Fibroblast of peridontal ligament (primary cell): Measurements from ENCODE around the gene AHSP.
"Not testable (repeated sequence)": the region's sequence is repeated elsewhere in the genome, so short reads cannot be mapped to it uniquely, and the experiment has no call there.

Experiments used
- DNase-seq: peaks from one replicate; pipeline ENCODE4 v3.0.0-alpha.2; 2010; ENCODE audit errors: extremely low read depth

AHSP gene, protein sequence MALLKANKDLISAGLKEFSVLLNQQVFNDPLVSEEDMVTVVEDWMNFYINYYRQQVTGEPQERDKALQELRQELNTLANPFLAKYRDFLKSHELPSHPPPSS

DNA sequence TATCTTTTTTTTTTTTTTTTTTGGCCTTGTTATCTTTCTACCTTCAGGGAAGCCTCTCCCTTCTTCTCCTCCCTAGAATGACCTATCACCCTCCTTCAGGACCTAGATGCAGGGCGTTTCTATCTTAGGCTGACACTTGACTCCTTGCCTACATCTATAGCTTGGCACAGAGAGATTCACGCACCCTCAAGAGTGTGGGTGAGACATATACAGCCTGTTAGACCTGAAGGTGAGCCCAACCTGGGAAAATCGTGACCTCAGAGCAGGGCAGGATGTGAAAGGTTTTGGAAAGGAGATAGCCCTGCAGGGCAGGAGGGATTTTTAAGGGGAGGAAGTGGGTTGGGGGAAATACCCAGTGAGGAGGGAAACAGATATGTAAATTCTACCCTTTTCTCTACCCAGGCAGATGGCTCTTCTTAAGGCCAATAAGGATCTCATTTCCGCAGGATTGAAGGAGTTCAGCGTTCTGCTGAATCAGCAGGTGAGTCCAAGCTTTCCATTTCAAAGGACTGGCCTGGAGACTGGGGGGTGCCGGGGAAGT is at the start of gene AHSP:
AHSP (plus strand) TSS at position 167 of the 541 bp plus-strand sequence; CDS start at position 407, 240 bp downstream.
- DNase-seq = no peak

DNA sequence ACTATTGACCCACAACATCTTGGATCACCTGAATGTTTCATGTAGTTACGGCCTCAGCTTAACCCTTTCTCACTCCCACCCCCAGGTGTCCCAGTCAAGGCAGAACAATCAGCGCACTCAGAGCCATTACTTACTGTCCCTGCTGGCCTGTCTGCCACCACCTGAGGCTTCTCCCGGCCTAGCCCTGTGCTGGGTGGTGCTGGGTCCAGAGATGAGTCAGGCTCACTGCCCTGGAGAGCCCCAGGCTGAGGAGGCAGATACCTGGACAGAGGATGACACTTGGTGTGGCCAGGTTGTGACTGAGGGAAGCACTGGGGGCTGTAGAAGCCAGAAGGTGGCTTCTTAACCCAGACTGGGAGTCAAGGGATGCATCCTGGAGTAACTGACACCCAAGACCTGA is 48.7 kb upstream of the AHSP start:
- DNase-seq = no peak

DNA sequence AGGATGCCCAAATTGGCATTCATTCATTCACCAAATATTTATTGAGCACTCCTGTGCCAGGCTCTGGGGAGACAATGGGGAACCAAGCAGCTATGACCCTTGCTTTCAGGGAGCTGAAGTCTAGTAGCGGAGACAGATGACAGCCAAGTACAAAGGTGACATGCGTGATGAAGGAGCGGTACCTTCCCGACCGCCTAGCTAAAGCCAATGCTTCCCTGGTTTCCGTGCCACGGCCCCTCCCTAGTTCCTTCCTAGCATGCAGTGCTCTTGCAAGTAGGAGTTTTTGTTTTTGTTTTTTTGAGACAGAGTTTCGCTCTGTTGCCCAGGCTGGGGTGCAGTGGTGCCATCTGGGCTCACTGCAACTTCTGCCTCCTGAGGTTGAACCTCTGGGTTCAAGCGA is 47.9 kb upstream of the AHSP start:
- DNase-seq = no peak

DNA sequence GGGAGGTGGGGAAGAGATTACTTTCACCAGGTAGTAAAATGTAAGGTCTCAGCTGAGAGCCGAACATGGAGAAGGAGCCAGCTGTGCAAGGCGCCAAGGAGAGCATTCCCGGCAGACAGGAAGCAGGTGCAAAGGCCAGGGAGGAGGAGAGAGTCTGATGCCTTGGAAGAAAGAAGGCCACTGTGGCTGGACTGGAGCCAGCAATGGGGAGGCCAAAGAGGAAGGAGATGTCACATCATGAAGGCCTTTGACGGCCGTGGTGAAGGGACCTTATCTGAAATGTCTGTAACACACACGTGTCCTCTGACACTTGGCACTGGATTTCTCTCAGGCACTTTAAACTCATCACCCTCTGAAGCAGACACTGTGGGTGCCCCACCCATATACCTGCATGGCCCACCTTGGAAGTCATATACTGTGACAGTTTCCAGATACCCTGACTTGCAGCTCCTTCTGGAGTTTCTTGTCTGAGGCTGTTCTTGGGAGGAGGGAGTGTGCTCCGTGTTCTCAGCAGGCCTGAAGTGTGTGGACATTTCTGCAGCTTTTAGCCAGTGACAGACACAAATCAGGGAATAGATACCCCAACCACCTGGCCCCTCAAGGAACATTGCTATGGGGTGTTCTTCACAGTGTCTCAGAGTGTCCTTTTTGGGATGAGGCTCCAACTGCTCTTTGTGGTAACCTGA is 46.7 kb upstream of the AHSP start:
- no peak for DNase-seq

DNA sequence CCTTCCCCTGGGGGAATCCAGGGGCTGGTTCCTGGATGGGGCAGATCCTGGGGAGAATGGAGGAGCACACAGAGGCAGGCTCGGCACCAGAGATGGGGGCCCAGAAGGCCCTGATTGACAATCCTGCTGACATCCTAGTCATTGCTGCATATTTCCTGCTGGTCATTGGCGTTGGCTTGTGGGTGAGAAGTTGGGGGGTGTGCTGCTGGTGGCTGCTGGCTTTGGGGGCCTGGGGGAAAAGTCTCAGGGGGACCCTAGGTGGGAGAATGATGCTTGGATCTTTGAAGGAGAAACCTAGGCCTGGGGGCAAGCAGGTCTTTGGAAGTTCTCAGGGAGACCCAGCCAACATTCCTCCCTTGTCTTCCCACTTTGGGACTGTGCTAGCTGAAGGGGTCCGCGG is 44.6 kb upstream of the AHSP start, which contains the start of gene SLC5A2:
SLC5A2 (plus strand) TSS at position 43 of the 400 bp plus-strand sequence; CDS start at position 57, 14 bp downstream.
- DNase-seq = no peak

DNA sequence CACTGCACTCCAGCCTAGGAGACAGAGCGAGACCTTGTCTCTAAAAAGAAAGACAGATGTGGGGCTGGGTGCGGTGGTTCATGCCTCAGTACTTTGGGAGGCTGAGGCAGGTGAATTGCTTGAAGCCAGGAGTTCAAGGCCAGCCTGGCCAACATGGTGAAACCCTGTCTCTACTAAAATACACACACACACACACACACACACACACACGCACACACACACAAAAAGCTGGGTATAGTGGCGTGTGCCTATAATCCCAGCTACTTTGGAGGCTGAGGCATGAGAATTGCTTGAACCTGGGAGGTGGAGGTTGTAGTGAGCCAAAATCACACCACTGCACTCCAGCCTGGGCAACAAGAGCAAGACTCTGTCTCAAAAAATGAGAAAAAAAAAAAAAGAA is 43.7 kb upstream of the AHSP start:
- not testable (repeated sequence) for DNase-seq

DNA sequence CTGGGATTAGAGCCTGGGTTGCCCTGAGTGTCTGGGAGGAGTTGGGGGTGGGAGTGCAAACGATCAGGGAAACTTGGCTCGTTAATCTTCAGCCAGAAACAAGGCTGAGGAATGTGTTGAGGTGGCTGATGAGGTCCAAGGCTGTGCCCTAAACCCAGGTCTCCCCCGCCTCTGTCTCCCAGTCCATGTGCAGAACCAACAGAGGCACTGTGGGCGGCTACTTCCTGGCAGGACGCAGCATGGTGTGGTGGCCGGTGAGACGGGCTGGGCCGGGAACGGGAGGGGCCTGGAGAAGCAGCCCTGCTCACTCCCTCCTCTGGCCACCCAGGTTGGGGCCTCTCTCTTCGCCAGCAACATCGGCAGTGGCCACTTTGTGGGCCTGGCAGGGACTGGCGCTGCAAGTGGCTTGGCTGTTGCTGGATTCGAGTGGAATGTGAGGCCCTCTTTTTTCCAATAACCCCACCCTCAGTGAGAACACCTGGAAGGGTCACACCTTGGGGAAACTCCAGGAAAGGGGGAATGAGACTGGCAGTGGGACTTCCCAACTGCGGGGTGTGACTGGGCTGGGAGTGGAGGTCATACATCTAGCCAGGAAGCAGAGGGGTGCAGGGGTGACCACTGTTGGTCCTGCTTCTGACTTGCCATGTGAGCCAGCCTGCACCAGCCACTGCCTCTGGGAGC is 43.1 kb upstream of the AHSP start:
- DNase-seq = no peak

DNA sequence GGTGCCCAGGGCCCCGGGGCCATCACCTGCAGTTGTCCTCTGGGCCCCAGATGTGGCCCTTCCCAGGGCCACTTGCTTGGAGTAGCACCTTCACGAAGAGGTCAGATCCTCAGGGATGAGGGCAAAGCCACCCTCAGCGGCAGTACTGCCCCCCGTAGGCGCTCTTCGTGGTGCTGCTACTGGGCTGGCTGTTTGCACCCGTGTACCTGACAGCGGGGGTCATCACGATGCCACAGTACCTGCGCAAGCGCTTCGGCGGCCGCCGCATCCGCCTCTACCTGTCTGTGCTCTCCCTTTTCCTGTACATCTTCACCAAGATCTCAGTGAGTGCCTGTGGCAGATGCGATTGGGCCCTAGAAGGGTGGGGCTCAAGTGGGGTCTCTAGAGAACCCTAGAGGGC is 42.1 kb upstream of the AHSP start:
- no peak for DNase-seq

DNA sequence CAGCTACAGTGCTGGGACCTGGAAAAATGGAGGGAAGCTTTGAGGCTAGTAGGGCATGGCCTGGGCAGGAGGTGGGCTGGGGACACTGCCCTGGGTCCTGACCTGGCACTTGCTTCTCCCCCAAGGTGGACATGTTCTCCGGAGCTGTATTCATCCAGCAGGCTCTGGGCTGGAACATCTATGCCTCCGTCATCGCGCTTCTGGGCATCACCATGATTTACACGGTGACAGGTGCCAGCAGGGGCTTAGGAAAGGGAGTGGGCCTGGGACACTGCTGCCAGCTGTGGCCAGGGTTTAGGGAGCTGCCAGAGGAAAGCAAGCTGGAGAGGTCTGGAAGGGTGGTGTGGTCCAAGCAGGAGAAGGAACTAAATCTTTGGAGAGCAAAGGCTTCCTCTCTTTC is 41.7 kb upstream of the AHSP start:
- no peak for DNase-seq

DNA sequence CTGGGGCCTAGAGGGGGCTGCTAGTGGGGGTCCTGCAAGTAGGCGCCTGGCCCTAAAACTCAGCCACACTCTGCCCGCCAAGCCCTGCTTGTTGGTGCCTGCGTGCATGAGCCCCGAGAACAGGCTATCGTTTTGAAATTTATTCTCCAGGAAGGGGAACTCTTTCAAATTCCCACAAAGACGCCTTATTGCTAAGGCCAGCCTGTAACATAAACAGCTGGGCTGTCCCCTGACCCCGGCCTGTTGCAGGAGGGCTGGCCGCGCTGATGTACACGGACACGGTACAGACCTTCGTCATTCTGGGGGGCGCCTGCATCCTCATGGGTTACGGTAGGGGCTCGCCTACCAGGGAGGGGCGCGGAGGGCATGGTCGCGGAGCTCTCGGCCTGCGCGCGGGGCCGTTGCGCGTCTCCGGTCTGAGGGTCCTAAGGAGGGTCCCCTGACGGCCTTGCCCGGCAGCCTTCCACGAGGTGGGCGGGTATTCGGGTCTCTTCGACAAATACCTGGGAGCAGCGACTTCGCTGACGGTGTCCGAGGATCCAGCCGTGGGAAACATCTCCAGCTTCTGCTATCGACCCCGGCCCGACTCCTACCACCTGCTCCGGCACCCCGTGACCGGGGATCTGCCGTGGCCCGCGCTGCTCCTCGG is 40.5 kb upstream of the AHSP start:
- DNase-seq = no peak

DNA sequence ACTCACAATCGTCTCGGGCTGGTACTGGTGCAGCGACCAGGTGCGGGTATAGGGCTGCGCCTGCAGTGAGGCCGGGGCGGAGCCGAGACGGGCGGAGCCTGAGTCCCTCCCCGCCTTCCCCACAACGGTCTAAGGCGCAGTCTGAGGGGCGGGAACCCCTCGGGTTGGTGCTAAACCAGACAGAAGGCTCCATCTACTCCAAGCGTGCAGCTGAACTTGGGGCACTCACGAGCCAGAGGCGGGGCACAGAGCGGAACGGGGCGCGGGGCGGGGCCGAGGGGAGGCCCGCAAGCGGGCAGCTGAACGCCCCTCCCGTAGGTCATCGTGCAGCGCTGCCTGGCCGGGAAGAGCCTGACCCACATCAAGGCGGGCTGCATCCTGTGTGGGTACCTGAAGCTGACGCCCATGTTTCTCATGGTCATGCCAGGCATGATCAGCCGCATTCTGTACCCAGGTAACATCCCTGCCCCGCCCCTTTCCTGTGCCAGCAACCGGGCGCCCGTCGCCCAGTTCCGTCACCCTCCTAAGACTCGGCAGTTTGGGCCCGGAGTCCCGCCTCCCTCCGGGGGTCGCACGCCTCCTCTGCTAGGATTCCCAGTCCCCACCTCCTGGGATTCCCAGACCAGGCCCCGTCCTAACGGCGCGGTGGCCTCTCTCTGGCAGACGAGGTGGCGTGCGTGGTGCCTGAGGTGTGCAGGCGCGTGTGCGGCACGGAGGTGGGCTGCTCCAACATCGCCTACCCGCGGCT is 39.8 kb upstream of the AHSP start:
- peak; percentile 21 for DNase-seq

DNA sequence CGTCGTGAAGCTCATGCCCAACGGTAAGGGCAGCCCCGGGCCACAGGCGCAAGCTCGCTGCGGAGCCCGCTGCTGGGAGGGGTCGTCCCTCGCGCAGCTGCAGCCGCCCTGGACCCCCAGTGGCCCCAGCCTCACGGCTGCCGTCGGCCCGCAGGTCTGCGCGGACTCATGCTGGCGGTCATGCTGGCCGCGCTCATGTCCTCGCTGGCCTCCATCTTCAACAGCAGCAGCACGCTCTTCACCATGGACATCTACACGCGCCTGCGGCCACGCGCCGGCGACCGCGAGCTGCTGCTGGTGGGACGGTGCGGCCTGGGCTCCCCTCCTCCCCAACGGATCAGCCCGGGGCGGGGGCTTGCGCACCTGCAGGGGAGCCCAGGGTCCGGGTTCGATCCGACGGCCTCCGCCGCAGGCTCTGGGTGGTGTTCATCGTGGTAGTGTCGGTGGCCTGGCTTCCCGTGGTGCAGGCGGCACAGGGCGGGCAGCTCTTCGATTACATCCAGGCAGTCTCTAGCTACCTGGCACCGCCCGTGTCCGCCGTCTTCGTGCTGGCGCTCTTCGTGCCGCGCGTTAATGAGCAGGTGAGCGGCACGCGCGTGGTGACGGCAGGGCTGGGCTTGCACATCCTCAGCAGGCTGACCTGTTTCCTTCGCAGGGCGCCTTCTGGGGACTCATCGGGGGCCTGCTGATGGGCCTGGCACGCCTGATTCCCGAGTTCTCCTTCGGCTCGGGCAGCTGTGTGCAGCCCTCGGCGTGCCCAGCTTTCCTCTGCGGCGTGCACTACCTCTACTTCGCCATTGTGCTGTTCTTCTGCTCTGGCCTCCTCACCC is 39.0 kb upstream of the AHSP start:
- DNase-seq = no peak

DNA sequence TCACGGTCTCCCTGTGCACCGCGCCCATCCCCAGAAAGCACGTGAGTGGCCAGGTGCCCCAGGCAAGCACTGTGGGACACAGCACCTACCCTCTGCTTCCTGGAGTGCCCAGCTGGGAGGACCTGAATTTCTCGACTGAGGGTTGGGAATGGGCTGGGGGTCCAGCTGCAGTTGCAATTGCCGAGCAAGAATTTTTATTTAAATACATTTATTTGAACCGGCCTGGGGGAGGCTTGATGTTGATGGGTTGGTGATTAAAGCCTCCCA is 38.5 kb upstream of the AHSP start:
- no peak for DNase-seq

DNA sequence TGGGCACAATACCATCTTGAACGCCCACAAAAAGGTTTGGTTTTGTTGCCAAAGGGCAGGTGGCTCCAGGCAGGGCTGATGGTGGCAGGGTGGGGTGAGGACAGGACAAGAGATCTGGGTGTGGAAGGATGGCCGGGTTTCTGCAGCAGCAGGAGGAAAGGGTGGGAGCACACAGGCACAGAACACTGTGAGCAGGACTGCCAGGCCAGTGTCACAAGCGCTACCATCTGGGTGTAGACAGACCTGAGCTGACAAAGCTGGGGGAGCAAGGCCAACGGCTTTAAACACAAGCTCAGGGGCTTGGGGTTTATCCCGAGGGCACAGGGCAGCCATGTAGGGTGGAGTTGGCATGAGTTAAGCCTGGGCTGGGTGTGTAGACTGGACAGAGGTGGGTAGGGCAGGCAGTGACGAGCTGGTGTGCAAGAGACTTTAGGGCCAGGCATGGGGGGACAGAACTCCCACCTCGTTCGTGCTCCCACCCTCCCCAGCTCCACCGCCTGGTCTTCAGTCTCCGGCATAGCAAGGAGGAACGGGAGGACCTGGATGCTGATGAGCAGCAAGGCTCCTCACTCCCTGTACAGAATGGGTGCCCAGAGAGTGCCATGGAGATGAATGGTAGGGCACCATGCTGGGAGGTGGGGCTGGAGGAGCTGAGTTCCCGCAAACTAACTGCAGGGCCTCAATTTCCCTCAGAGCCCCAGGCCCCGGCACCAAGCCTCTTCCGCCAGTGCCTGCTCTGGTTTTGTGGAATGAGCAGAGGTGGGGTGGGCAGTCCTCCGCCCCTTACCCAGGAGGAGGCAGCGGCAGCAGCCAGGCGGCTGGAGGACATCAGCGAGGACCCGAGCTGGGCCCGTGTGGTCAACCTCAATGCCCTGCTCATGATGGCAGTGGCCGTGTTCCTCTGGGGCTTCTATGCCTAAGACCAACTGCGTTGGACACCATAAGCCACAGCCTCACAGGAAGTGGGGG is 37.8 kb upstream of the AHSP start:
- DNase-seq = no peak

DNA sequence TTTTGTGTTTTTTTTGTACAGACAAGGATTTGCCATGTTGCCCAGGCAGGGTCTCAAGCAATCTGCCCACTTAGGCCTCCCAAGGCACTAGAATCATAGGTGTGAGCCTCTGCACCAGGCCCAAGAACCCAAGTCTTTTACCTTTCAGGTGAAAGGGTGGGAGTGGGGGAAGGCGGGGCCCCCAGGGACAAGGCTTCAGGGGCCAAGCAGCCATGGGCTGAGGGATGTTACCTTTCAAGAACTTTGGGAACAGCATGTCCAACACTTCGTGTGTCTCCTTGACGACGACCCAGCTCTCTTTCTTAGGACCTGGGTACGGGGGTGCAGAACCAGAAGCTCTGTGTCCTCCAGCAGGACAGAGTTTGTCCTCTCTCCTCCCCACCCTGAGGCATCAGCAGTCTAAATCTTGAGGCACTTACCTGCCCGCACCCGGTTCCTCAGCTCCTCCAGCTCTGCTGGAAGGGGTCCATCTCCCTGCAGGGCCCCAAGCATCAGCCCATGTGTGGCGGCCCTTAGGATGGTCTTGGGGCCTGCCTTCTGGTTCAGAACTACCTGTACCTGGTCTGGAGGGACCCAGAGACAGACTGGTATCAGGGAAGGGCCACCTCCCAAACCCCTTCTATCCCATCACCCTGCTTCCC is 35.8 kb upstream of the AHSP start:
- no peak for DNase-seq

DNA sequence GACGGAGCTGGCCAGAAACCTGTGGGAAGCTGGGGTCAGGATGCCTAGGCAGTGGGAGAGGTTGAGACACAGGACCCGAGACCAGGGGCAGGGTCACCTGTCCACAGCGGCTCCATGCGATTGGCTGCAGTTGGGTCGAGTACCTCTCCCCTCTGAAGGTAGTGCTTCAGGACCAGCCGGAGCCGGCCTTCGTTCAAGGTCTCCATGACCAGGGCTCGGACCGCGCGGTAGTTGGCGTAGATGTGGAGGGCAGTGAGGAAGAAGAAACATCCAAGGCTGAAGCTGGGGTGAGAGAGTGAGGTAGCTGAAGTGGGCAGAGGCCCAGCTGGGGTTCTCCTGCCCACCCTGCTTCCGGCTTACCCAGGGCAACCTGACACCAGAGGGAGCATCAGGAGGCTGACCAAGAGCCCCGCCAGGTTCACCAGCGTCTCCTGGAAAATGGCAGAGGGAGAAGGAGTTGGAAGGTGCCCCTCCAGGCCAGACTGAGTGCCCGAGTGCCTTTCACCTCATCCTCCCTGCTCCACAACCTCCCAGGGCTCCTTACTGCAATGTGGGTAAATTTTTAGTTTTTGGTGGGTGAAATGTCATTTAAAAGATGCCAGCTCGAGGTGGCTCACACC is 34.1 kb upstream of the AHSP start:
- DNase-seq = no peak

DNA sequence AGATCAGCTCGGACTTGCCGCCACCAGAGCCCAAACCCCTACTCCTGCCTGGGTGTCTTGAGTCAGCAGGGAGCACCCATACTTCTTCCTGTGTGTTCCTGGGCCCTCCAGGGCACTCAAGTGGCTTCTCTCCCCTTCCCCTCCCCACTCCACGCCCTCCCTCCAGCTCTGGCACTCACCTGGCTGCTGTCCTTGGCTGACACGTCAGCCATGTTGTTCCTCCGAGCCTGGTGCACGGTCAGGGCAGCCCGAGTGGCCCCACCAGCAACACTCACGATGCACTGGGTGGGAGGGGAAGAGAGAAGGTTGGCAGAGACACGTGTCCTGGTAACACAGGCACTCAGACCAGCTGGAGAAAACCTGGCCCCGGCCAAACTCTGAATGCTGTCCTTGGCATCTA is 31.0 kb upstream of the AHSP start:
- DNase-seq = no peak

DNA sequence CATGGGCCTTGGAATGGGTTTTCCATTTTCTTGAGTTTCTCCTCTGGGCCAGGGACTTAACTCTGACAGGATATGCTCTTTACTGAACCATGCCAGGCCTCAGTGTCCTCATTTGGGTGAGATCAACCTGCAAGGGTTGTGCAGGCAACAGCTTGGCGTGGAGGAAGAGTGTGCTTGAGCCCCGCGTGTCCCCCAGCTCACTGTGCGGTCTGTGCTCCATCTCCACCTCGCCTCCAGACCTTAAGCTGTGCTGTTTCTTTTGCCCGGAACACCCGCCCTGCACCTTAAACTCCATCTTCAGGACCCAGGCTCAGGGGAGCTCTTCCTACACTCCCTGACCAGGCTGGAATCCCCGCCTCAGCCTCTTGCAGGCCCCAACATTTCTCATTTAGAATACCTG is 29.2 kb upstream of the AHSP start:
- no peak for DNase-seq

DNA sequence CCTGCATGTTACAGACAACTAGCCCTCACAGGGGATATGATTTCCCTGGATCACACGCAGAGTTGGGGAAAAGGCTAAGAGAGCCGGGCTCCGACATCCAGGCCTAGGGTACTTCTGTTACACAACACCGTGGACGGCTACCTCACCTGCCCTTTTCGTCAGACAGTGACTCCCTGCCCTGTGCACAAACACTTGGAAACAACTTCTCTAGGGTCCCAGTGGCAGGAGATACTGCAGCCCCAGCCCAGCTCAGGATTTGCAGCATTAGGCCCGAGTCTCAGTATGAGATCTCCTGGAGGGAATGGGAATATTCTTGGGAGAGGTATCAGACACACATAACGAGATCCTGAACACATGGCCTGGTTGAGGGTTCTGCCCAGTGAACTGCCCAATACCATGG is 27.8 kb upstream of the AHSP start:
- DNase-seq = no peak
